ENCODE data around the gene RIMBP2. TPM values are rescaled to one million over a fixed set of nuclear protein-coding genes. Genes with fewer than 3 reads are reported as not detected.

The RIMBP2 gene
- total and polyA plus RNA-seq, 9 of the 15 experiments (the other 6 are each of a cell fraction or from before 2014, with no cell fraction given) = not detected

DNA sequence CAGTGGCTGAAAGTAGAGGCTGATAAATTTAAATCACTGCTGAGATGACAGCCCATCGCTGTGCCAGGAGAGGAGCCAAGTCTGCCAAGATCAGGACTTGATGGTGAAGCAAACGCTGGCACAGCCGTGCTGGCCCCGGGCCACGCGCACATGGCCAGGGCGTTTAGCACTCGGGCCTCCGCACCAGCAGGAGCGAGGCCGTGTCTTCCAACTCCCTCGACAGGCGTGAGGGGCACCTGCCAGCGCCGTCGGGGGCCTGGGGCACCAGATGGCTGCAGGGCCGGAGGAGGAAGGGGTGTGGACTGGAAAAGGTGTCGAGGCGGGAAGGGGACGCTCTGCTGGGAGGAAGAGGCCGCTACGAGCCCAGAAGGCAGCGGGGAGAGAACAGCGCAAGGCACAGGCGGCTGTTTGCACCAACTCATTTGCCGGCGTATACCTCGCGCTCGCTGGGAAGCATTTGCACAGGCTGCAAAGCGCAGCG, 29.5 kb downstream of the RIMBP2 start (continued):
- TF ChIP-seq, protein P1, sequence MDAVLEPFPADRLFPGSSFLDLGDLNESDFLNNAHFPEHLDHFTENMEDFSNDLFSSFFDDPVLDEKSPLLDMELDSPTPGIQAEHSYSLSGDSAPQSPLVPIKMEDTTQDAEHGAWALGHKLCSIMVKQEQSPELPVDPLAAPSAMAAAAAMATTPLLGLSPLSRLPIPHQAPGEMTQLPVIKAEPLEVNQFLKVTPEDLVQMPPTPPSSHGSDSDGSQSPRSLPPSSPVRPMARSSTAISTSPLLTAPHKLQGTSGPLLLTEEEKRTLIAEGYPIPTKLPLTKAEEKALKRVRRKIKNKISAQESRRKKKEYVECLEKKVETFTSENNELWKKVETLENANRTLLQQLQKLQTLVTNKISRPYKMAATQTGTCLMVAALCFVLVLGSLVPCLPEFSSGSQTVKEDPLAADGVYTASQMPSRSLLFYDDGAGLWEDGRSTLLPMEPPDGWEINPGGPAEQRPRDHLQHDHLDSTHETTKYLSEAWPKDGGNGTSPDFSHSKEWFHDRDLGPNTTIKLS (IDR thresholded peaks at IDR 0.05; ENCODE audit: borderline replicate concordance, low read depth) = no peak

DNA sequence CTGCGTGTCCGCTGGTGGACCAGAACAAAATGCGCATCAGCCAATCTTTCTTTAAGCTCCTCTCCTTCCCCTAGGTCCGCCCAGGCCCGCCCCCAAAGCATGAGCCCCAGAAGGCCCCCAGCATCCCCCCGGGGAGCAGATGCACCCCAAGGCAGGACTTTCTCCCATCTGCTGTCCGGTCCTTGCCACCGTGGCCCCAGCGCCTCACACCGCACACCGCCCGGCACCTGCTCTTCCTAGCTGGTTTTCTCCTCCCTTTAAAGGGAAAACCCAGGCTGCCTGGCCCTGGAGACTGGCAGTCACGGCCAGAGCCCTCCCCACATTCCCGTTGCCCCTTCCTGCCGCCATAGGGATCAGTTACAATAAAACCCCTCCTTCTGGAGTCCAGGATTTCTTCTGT, 30.2 kb downstream of the RIMBP2 start:
- H3K9me3 ChIP-seq (replicated peaks; ENCODE audit: control insufficient read depth, insufficient read depth, low read depth, low read length) = no peaks in the 10 kb centered on the region
- ChIA-PET CTCF (ENCODE audit: low intra/inter-chr PET ratio) (no interaction called here), POLR2A (no interaction called here)
- H4K20me1 ChIP-seq (replicated peaks; ENCODE audit: control insufficient read depth, insufficient read depth, low read length) = no peaks in the 10 kb centered on the region
- no peaks in the 10 kb centered on the region for H3K36me3 ChIP-seq (ENCODE audit: control insufficient read depth, insufficient read depth, low read length)
- in situ Hi-C loops (cut with MboI) = no loop called here
- no TSS peak for BruUV-seq (replicated peaks)
- H3K4me3 ChIP-seq = no peak overlapping the region
- intact Hi-C loops (cut with micrococcal nuclease) = no loop called here
- no peak overlapping the region for H3K4me2 ChIP-seq (ENCODE audit: insufficient read depth, low read length)
- H3K9ac ChIP-seq (ENCODE audit: insufficient read depth in 1 of 2, low read depth in 2 of 2, low read length in 2 of 2) = no peak overlapping the region
- DNase-seq (ENCODE audit: extremely low read depth in 1 of 4, low spot score in 3 of 4) = no peak
- 0% methylated on average over 7 of the region's 15 CpGs for WGBS (ENCODE audit: insufficient coverage, low coverage, missing lambda C conversion rate)
- peaks cover 0 to 4% of the 10 kb centered on the region in 2 experiments; a peak in 1 of 5 replicates for H3K4me1 ChIP-seq (replicated peaks in 1 of 2; ENCODE audit: control insufficient read depth in 2 of 2, insufficient read depth in 2 of 2, low read length in 2 of 2)
- H3K9me1 ChIP-seq (ENCODE audit: control insufficient read depth, insufficient read depth, low read length) = no peaks in the 10 kb centered on the region
- H2AFZ ChIP-seq (ENCODE audit: low read depth, low read length) = no peak overlapping the region
- no peaks in the 10 kb centered on the region for H3K79me2 ChIP-seq (ENCODE audit: control insufficient read depth, insufficient read depth, low read length)
- FAIRE-seq = no peak
- ATAC-seq = no peak
- H3K27ac ChIP-seq (ENCODE audit: extremely low read depth, low read depth, low read length) = no peak overlapping the region
- peaks cover 50 to 73% of the 10 kb centered on the region in 2 experiments for H3K27me3 ChIP-seq (ENCODE audit: control insufficient read depth in 2 of 2, insufficient read depth in 2 of 2, low read length in 2 of 2)
- TF ChIP-seq, protein P2, sequence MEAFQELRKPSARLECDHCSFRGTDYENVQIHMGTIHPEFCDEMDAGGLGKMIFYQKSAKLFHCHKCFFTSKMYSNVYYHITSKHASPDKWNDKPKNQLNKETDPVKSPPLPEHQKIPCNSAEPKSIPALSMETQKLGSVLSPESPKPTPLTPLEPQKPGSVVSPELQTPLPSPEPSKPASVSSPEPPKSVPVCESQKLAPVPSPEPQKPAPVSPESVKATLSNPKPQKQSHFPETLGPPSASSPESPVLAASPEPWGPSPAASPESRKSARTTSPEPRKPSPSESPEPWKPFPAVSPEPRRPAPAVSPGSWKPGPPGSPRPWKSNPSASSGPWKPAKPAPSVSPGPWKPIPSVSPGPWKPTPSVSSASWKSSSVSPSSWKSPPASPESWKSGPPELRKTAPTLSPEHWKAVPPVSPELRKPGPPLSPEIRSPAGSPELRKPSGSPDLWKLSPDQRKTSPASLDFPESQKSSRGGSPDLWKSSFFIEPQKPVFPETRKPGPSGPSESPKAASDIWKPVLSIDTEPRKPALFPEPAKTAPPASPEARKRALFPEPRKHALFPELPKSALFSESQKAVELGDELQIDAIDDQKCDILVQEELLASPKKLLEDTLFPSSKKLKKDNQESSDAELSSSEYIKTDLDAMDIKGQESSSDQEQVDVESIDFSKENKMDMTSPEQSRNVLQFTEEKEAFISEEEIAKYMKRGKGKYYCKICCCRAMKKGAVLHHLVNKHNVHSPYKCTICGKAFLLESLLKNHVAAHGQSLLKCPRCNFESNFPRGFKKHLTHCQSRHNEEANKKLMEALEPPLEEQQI (IDR thresholded peaks at IDR 0.05) = no peak
- TF ChIP-seq ZNF431 (CRISPR knock-in tag; IDR thresholded peaks at IDR 0.05) (no peak), RBM15 (IDR thresholded peaks at IDR 0.05; ENCODE audit: insufficient read depth, low read length) (no peak), SRF (CRISPR knock-in tag; IDR thresholded peaks at IDR 0.05) (no peak), NBN (IDR thresholded peaks at IDR 0.05; ENCODE audit: low read depth) (no peak), ELF2 (CRISPR knock-in tag; IDR thresholded peaks at IDR 0.05) (no peak), SMC3 (conservative IDR thresholded peaks at IDR 0.05; ENCODE audit: insufficient read depth, low read depth, low read length) (no peak), ETV6 (IDR thresholded peaks at IDR 0.05; ENCODE audit: borderline replicate concordance in 1 of 2, low read depth in 2 of 2, low read length in 1 of 2) (no peak), ETV6 (CRISPR knock-in tag; IDR thresholded peaks at IDR 0.05; ENCODE audit: borderline replicate concordance) (no peak), SNIP1 (IDR thresholded peaks at IDR 0.05; ENCODE audit: low read depth) (no peak)
- TF ChIP-seq, protein P3, sequence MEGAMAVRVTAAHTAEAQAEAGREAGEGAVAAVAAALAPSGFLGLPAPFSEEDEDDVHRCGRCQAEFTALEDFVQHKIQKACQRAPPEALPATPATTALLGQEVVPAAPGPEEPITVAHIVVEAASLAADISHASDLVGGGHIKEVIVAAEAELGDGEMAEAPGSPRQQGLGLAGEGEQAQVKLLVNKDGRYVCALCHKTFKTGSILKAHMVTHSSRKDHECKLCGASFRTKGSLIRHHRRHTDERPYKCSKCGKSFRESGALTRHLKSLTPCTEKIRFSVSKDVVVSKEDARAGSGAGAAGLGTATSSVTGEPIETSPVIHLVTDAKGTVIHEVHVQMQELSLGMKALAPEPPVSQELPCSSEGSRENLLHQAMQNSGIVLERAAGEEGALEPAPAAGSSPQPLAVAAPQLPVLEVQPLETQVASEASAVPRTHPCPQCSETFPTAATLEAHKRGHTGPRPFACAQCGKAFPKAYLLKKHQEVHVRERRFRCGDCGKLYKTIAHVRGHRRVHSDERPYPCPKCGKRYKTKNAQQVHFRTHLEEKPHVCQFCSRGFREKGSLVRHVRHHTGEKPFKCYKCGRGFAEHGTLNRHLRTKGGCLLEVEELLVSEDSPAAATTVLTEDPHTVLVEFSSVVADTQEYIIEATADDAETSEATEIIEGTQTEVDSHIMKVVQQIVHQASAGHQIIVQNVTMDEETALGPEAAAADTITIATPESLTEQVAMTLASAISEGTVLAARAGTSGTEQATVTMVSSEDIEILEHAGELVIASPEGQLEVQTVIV (CRISPR knock-in tag; IDR thresholded peaks at IDR 0.05; ENCODE audit: borderline replicate concordance) = no peak
- TF ChIP-seq, protein P4, sequence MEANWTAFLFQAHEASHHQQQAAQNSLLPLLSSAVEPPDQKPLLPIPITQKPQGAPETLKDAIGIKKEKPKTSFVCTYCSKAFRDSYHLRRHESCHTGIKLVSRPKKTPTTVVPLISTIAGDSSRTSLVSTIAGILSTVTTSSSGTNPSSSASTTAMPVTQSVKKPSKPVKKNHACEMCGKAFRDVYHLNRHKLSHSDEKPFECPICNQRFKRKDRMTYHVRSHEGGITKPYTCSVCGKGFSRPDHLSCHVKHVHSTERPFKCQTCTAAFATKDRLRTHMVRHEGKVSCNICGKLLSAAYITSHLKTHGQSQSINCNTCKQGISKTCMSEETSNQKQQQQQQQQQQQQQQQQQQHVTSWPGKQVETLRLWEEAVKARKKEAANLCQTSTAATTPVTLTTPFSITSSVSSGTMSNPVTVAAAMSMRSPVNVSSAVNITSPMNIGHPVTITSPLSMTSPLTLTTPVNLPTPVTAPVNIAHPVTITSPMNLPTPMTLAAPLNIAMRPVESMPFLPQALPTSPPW (CRISPR knock-in tag; IDR thresholded peaks at IDR 0.05) = no peak

Data from K562 (cell line).